DND-41 (cell line): ENCODE results near the gene LENG9.
"Not testable (repeated sequence)": the region's sequence is repeated elsewhere in the genome, so short reads cannot be mapped to it uniquely, and the experiment has no call there.

Experiments used
- ATAC-seq: fragments of 200-7000 bp; cut with Tn5 transposase; 3 replicates; pipeline ENCODE4 v1.9.1; 2021; ENCODE audit warnings: low read depth; ENCODE audit not compliant: insufficient read depth
- DNase-seq: peaks from one replicate; pipeline ENCODE4 v3.0.0-alpha.2; 2020
- H2AFZ ChIP-seq: 2 replicates; pipeline ENCODE4 v1.6.0; 2012; ENCODE audit warnings: low read depth, low read length
- H3K27ac ChIP-seq: 2 replicates; pipeline ENCODE4 v1.5.1; 2012; ENCODE audit warnings: low read length, inconsistent platforms
- H3K27me3 ChIP-seq: fragments of 200-600 bp; sonication (generic); 2 replicates; pipeline ENCODE4 v1.6.0; 2012; ENCODE audit warnings: low read length, mild to moderate bottlenecking, inconsistent platforms; ENCODE audit not compliant: insufficient read depth, poor library complexity
- H3K36me3 ChIP-seq: 2 replicates; pipeline ENCODE4 v1.5.1; 2012; ENCODE audit warnings: low read length, inconsistent platforms; ENCODE audit not compliant: insufficient read depth
- H3K4me1 ChIP-seq: 2 replicates; pipeline ENCODE4 v1.5.1; 2012; ENCODE audit warnings: mild to moderate bottlenecking, low read length; ENCODE audit not compliant: insufficient read depth
- H3K4me2 ChIP-seq: 2 replicates; pipeline ENCODE4 v1.6.0; 2012; ENCODE audit warnings: mild to moderate bottlenecking, moderate library complexity, low read length, inconsistent platforms; ENCODE audit not compliant: insufficient read depth
- H3K4me3 ChIP-seq, 2 experiments: fragments of 200-600 bp in 1 of 2; shearing (Covaris generic) in 1 of 2; 2 replicates each; pipeline ENCODE4 v1.5.1; 2012 to 2016; ENCODE audit warnings: inconsistent platforms in 2 of 2, low read length in 2 of 2, mild to moderate bottlenecking in 2 of 2, low read depth in 1 of 2, moderate library complexity in 1 of 2
- H3K79me2 ChIP-seq: 2 replicates; pipeline ENCODE4 v1.6.0; 2012; ENCODE audit warnings: low read length, inconsistent platforms; ENCODE audit not compliant: insufficient read depth
- H3K9ac ChIP-seq: 2 replicates; pipeline ENCODE4 v1.6.0; 2012; ENCODE audit warnings: low read depth, mild to moderate bottlenecking, inconsistent platforms, low read length, moderate library complexity
- H3K9me3 ChIP-seq: 2 replicates; pipeline ENCODE4 v1.5.1; 2012; ENCODE audit warnings: low read length, moderate library complexity, mild to moderate bottlenecking, inconsistent platforms; ENCODE audit not compliant: insufficient read depth, severe bottlenecking
- H4K20me1 ChIP-seq: 2 replicates; pipeline ENCODE4 v1.6.0; 2012; ENCODE audit warnings: low read length; ENCODE audit not compliant: insufficient read depth
- CTCF ChIP-seq: IDR thresholded peaks from 2 replicates; pipeline ENCODE4 v1.5.1; 2012; ENCODE audit warnings: borderline replicate concordance, low read length, moderate library complexity, mild to moderate bottlenecking; ENCODE audit not compliant: poor library complexity, severe bottlenecking; ENCODE audit errors: extremely low read depth
- EZH2 ChIP-seq: IDR thresholded peaks from 3 replicates; pipeline ENCODE4 v1.6.1; 2012; ENCODE audit warnings: borderline replicate concordance, low read depth, mild to moderate bottlenecking, moderate library complexity, low read length, inconsistent platforms; ENCODE audit not compliant: severe bottlenecking

LENG9 gene

GRCh38 chr19:54449701-54450069, 13.9 kb downstream of the LENG9 start:
- Histone ChIP-seq H4K20me1 (peaks cover 54% of the 10 kb centered on the region), H3K9ac (peak overlapping the region; percentile 71), H3K4me3 (peak overlapping the region; percentile 75 to 99), H3K79me2 (peaks cover 91% of the 10 kb centered on the region), H3K4me1 (peaks cover 47% of the 10 kb centered on the region), H3K27ac (peak overlapping the region; percentile 97), H3K36me3 (peaks cover 66% of the 10 kb centered on the region), H3K27me3 (no peaks in the 10 kb centered on the region), H2AFZ (peak overlapping the region; percentile 97; the same call in 1 of the 2 replicates), H3K9me3 (no peaks in the 10 kb centered on the region), H3K4me2 (peak overlapping the region; percentile 99)
- TF ChIP-seq CTCF: no peak
- TF ChIP-seq EZH2: no peak
- no peak for ATAC-seq
- DNase-seq: no peak

- peaks cover 85% of the 10 kb centered on the region for H3K79me2 ChIP-seq
- peak within 1 kb of the TSS; percentile 97 for H3K27ac ChIP-seq
- ATAC-seq (peak; percentile 91), DNase-seq (peak; percentile 97)
- H3K4me1 ChIP-seq: peaks cover 47% of the 10 kb centered on the region
- peak within 1 kb of the TSS; percentile 99 for H3K4me2 ChIP-seq
- peak within 1 kb of the TSS; percentile 97 for H2AFZ ChIP-seq
- TF ChIP-seq CTCF: peak; percentile 5
- no peak for TF ChIP-seq EZH2
- H4K20me1 ChIP-seq: peaks cover 47% of the 10 kb centered on the region
- H3K27me3 ChIP-seq: no peaks in the 10 kb centered on the region
- peak within 1 kb of the TSS; percentile 71 for H3K9ac ChIP-seq
- peak within 1 kb of the TSS; percentile 75 to 99 for H3K4me3 ChIP-seq
- peaks cover 61% of the 10 kb centered on the region for H3K36me3 ChIP-seq
- H3K9me3 ChIP-seq: no peaks in the 10 kb centered on the region
These were observed 14.5 kb downstream of the LENG9 start, which contains the start of gene LENG8 for GRCh38 chr19:54448774-54449700. TSS of gene LENG8 (plus strand) at chr19:54449199. CDS start at chr19:54451345, 2,146 bp downstream.

DNA sequence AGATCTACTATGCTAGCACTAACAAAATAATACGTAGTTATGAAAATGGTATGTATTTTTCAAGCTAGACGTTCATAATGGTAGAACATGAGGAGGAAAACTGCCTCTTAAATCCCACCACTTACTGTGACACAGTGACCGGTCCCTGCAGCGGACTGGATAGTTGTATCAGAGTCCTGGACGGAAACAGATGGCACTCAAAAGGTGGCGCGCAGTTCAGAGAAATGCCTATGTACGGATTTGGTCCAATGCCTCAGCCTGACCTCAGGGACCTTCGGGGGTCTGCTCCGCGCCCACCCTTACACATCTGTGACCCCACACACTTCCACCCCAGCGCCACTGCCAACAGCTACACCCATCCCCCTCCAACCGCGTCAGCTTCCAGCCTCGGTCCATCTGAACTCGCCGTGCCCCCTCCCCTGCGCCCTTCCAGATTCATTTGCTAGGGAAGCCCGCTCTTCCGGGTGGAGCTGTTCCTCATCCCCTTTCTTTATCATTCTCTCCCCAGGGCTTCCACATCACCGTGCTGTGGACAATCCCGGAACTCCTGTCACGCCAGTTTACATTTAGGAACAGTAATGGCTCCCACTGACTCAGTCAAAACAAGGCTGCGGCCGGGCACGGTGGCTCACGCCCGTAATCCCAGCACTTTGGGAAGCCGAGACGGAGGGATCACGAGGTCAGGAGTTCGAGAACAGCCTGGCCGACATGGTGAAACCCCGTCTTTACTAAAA, 15.4 kb downstream of the LENG9 start:
- H2AFZ ChIP-seq: peak overlapping the region; percentile 97
- peaks cover 53% of the 10 kb centered on the region for H3K36me3 ChIP-seq
- H3K79me2 ChIP-seq: peaks cover 76% of the 10 kb centered on the region
- H3K27ac ChIP-seq: peak overlapping the region; percentile 97
- H3K27me3 ChIP-seq: no peaks in the 10 kb centered on the region
- H4K20me1 ChIP-seq: peaks cover 39% of the 10 kb centered on the region
- TF ChIP-seq EZH2 (no peak), CTCF (no peak)
- H3K4me1 ChIP-seq: peaks cover 47% of the 10 kb centered on the region
- peak overlapping the region; percentile 75 to 99 for H3K4me3 ChIP-seq
- peak overlapping the region; percentile 99 for H3K4me2 ChIP-seq
- DNase-seq (peak; percentile 48), ATAC-seq (peak; percentile 37)
- no peaks in the 10 kb centered on the region for H3K9me3 ChIP-seq
- H3K9ac ChIP-seq: peak overlapping the region; percentile 71

GRCh38 chr19:54446349-54446748, 17.2 kb downstream of the LENG9 start:
- not testable (repeated sequence) for H3K9ac ChIP-seq, H3K27ac ChIP-seq, H3K4me2 ChIP-seq, ATAC-seq, H3K4me3 ChIP-seq, H3K27me3 ChIP-seq, H2AFZ ChIP-seq, H3K9me3 ChIP-seq, DNase-seq
- Histone ChIP-seq H4K20me1 (peaks cover 20% of the 10 kb centered on the region), H3K79me2 (peaks cover 58% of the 10 kb centered on the region), H3K4me1 (peaks cover 35% of the 10 kb centered on the region), H3K36me3 (peaks cover 37% of the 10 kb centered on the region)
